Endothelial cell of umbilical vein (primary cell): Measurements from ENCODE around the gene SMG1. TPM values are rescaled to one million over a fixed set of nuclear protein-coding genes. Genes with fewer than 3 reads are reported as not detected.

Experiments
- BruUV-seq: library from RNA; stranded (reverse); fragments of 400-500 nt; replicated peaks from 2 replicates; lab custom pipeline; 2021; lab: Mats Ljungman, UMichigan
- CTCF ChIA-PET: fragments of 300-600, 350-600 bp; sonication (Branson Sonifier 250); formaldehyde crosslinking; loops from one replicate; lab custom pipeline; 2021; ENCODE audit warnings: antibody characterized with exemption, inconsistent platforms; lab: Charles Lee
- POLR2A ChIA-PET: fragments of 300-600, 350-600 bp; sonication (Branson Sonifier 250); formaldehyde crosslinking; loops from one replicate; lab custom pipeline; 2021; ENCODE audit warnings: antibody characterized with exemption, inconsistent platforms; lab: Charles Lee
- DNase-seq: peaks from one replicate; pipeline ENCODE4 v3.0.0-alpha.2; 2011; ENCODE audit warnings: low read depth, low spot score
- FAIRE-seq: peaks from 2 replicates; lab custom pipeline; 2011; peaks lifted over from hg19 to GRCh38; lab: Jason Lieb, UNC
- H2AFZ ChIP-seq: 2 replicates; pipeline ENCODE4 v1.6.0; 2012; ENCODE audit warnings: low read depth, low read length, control low read depth, inconsistent platforms
- H3K27ac ChIP-seq: 2 replicates; pipeline ENCODE4 v1.5.1; 2011; ENCODE audit warnings: low read depth, mild to moderate bottlenecking, control low read depth, low read length, moderate library complexity; ENCODE audit not compliant: insufficient read depth
- H3K27me3 ChIP-seq, 2 experiments: 2 replicates each; pipeline versions ENCODE4 v1.6.0 to v1.6.1; 2011; ENCODE audit warnings: low read length in 2 of 2, mixed read lengths in 1 of 2; ENCODE audit not compliant: control insufficient read depth in 2 of 2, insufficient read depth in 2 of 2
- H3K36me3 ChIP-seq, 2 experiments: 2 replicates in 1 of 2; 3 replicates in 1 of 2; pipeline ENCODE4 v1.5.1; 2011; ENCODE audit warnings: low read length in 2 of 2, mild to moderate bottlenecking in 1 of 2, moderate library complexity in 1 of 2; ENCODE audit not compliant: control insufficient read depth in 2 of 2, insufficient read depth in 2 of 2; ENCODE audit errors: extremely low read depth in 1 of 2
- H3K4me1 ChIP-seq: 3 replicates; pipeline ENCODE4 v1.5.1; 2011; ENCODE audit warnings: mild to moderate bottlenecking, low read length; ENCODE audit not compliant: control insufficient read depth, insufficient read depth; ENCODE audit errors: extremely low read depth
- H3K4me2 ChIP-seq: 2 replicates; pipeline ENCODE4 v1.6.1; 2011; ENCODE audit warnings: low read length, control low read depth, mixed read lengths; ENCODE audit not compliant: insufficient read depth
- H3K4me3 ChIP-seq, 3 experiments: fragments of 200-600 bp in 1 of 3; sonication (generic), shearing (Covaris generic) in 1 of 3; replicated peaks in 1 of 3; 2 replicates each; pipeline ENCODE4 v1.5.1; 2011 to 2016; ENCODE audit warnings: control low read depth in 3 of 3, low read length in 3 of 3, mild to moderate bottlenecking in 2 of 3, inconsistent platforms in 1 of 3, low read depth in 1 of 3, moderate library complexity in 1 of 3; ENCODE audit not compliant: insufficient read depth in 1 of 3
- H3K79me2 ChIP-seq: 2 replicates; pipeline ENCODE4 v1.6.0; 2012; ENCODE audit warnings: low read length, inconsistent platforms; ENCODE audit not compliant: control insufficient read depth, insufficient read depth
- H3K9ac ChIP-seq: replicated peaks from 2 replicates; pipeline ENCODE3; 2011; ENCODE audit warnings: low read length, control low read depth; ENCODE audit not compliant: insufficient read depth; ENCODE audit errors: extremely low read depth
- H3K9me1 ChIP-seq: replicated peaks from 3 replicates; pipeline ENCODE4 v1.6.0; 2011; ENCODE audit warnings: mild to moderate bottlenecking, low read length; ENCODE audit not compliant: control insufficient read depth, insufficient read depth; ENCODE audit errors: extremely low read depth
- H3K9me3 ChIP-seq: replicated peaks from 2 replicates; pipeline ENCODE4 v1.5.1; 2012; ENCODE audit warnings: low read length, inconsistent platforms; ENCODE audit not compliant: control insufficient read depth, insufficient read depth
- H4K20me1 ChIP-seq: replicated peaks from 2 replicates; pipeline ENCODE3; 2011; ENCODE audit warnings: mild to moderate bottlenecking, low read length; ENCODE audit not compliant: control insufficient read depth, insufficient read depth; ENCODE audit errors: extremely low read depth
- EZH2 ChIP-seq: IDR thresholded peaks from 2 replicates; pipeline ENCODE4 v1.6.1; 2012; ENCODE audit warnings: borderline replicate concordance, low read depth, mild to moderate bottlenecking, moderate library complexity, low read length, inconsistent platforms; ENCODE audit not compliant: severe bottlenecking
- FOS ChIP-seq: IDR thresholded peaks from 2 replicates; pipeline ENCODE4 v1.6.1; 2011; ENCODE audit warnings: mild to moderate bottlenecking, low read length, moderate library complexity, borderline replicate concordance; ENCODE audit not compliant: insufficient read depth
- GATA2 ChIP-seq: IDR thresholded peaks from 2 replicates; pipeline ENCODE4 v1.7.0; 2011; ENCODE audit warnings: low read depth, mild to moderate bottlenecking, moderate library complexity, mixed read lengths, low read length; ENCODE audit not compliant: insufficient read length, insufficient read depth
- JUN ChIP-seq: IDR thresholded peaks from 2 replicates; pipeline ENCODE4 v1.6.1; 2011; ENCODE audit warnings: borderline replicate concordance, low read depth; ENCODE audit not compliant: insufficient read length, insufficient read depth
- MAX ChIP-seq: IDR thresholded peaks from 2 replicates; pipeline ENCODE4 v1.6.1; 2011; ENCODE audit not compliant: insufficient read depth, insufficient read length
- MYC ChIP-seq: IDR thresholded peaks from one replicate; pipeline ENCODE4 v1.6.1; 2011; ENCODE audit warnings: mild to moderate bottlenecking, low read depth, low read length
- POLR2A ChIP-seq: IDR thresholded peaks from 2 replicates; pipeline ENCODE4 v1.6.1; 2012; ENCODE audit warnings: low read depth, mild to moderate bottlenecking, control low read depth, low read length
- POLR2AphosphoS5 ChIP-seq: IDR thresholded peaks from 2 replicates; pipeline ENCODE4 v1.6.1; 2012; ENCODE audit warnings: low read depth, mild to moderate bottlenecking, control low read depth, low read length, moderate library complexity; ENCODE audit not compliant: insufficient read depth
- dilution Hi-C: fragments of 300-500 bp; cut with MboI; formaldehyde crosslinking; loops from one replicate; pipeline ENCODE4 v1.15.0; 2019; ENCODE audit warnings: low sequenced_read_pairs; ENCODE audit not compliant: extremely low pct_ligation_motif_present
- intact Hi-C: fragments of 100-400 bp; cut with micrococcal nuclease; formaldehyde crosslinking; loops from one replicate; pipeline ENCODE4 v1.10.0; 2022
- polyA plus RNA-seq, 4 experiments: library from polyadenylated mRNA; depleted of rRNA in 3 of 4; stranded (reverse) in 3 of 4; unstranded in 1 of 4; fragments of >200 nt; gene quantifications; 2 replicates each; pipeline versions ENCODE4 v1.2.1 to v1.2.3, GENCODE V29; 2011 to 2012; ENCODE audit warnings: missing spikeins in 1 of 4
- total RNA-seq: library from RNA; stranded (reverse); gene quantifications from 2 replicates; pipeline ENCODE4 v1.2.3, GENCODE V29; 2021
- TF ChIP-seq, protein P1 (sequence below), 2 donors: IDR thresholded peaks; 1 replicate in 1 of 2; 2 replicates in 1 of 2; pipeline ENCODE4 v1.5.1; 2011; ENCODE audit warnings: low read length in 2 of 2, mild to moderate bottlenecking in 2 of 2, moderate library complexity in 2 of 2, control low read depth in 1 of 2, inconsistent platforms in 1 of 2, low read depth in 1 of 2; ENCODE audit not compliant: insufficient read depth in 1 of 2; ENCODE audit errors: extremely low read depth in 1 of 2

Gene SMG1
- total and polyA plus RNA-seq, 2 donors (not counting 3 experiments of a cell fraction or from before 2014, with no cell fraction given), result 14.0 to 90.8 TPM

DNA sequence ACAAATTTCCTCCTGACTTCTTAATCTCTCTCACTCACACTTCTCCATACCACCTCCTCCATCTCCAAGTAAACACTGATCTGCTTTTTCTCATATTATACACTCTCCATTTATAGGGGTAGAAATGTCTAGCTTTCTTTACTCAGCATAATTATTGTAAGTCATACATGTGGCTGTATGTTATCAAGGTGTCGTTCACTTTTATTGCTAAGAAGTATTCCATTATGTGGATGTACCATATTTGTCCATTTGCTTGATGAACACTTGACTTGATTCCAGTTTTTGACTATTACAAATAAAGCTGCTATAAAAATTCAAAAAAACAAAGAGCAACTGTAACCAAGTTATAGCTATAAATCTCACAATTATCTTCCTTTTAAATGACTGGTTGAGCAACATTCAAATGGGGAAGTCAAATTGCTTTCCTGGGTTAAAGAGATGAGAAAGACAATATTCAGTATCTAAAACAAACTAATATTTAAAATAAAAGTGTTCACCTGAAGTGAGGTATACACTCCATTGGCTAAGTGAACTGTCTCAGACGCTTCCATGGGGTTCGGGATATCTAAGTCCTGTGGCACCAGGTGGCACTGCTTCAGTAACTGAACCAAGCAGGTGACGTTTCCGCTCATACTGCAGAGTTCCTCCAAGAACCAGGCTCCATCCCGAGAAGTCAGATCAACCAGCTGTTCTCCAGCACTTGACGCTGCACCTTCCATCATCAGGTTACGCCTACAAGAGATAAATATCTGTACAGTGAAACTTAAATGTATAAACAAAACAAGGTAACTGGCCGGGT, 92.3 kb downstream of the SMG1 start:
- CTCF ChIA-PET, result interaction anchor here (1.0 to 1.2 kb wide), 2 partner anchors 15 to 19 kb away, joined by 4 to 5 read pairs; no protein-coding TSS in a partner anchor
- Histone ChIP-seq H3K9me1 (no peaks in the 10 kb centered on the region), H3K27ac (no peak overlapping the region), H3K4me3 (no peak overlapping the region), H2AFZ (no peak overlapping the region), H4K20me1 (no peaks in the 10 kb centered on the region), H3K9me3 (no peaks in the 10 kb centered on the region), H3K27me3 (no peaks in the 10 kb centered on the region), H3K9ac (no peak overlapping the region), H3K4me1 (no peaks in the 10 kb centered on the region), H3K36me3 (peaks cover 30 to 48% of the 10 kb centered on the region in 2 experiments), H3K79me2 (no peaks in the 10 kb centered on the region), H3K4me2 (no peak overlapping the region)
- TF ChIP-seq MYC, result no peak
- TF ChIP-seq GATA2, result no peak
- intact Hi-C loops, result no loop called here
- no TSS peak for BruUV-seq
- dilution Hi-C loops, result no loop called here
- DNase-seq (no peak), FAIRE-seq (no peak)
- POLR2A ChIA-PET, result no interaction called here

DNA sequence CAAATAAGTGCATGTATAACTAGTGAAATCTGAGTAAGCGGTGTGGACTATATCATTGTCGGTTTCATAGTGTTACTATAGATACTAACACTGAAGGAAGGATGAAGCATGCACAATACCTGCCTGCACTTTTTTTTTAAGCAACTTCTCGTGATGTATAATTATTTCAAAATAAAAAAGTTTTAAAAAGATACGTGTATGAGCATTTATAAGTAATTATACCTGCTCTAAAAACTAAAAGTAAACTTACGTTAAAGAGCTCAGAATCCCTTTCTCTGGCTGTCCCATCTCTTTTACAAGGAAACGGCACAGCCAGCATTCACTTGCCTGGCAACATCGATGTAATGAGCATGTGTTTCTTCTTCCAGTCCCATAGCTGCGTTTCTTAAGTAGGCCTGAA, 93.6 kb downstream of the SMG1 start:
- TF ChIP-seq MAX (no peak), MYC (no peak), JUN (no peak), POLR2AphosphoS5 (no peak), GATA2 (no peak), FOS (no peak), POLR2A (no peak), EZH2 (no peak)
- TF ChIP-seq, protein P1, sequence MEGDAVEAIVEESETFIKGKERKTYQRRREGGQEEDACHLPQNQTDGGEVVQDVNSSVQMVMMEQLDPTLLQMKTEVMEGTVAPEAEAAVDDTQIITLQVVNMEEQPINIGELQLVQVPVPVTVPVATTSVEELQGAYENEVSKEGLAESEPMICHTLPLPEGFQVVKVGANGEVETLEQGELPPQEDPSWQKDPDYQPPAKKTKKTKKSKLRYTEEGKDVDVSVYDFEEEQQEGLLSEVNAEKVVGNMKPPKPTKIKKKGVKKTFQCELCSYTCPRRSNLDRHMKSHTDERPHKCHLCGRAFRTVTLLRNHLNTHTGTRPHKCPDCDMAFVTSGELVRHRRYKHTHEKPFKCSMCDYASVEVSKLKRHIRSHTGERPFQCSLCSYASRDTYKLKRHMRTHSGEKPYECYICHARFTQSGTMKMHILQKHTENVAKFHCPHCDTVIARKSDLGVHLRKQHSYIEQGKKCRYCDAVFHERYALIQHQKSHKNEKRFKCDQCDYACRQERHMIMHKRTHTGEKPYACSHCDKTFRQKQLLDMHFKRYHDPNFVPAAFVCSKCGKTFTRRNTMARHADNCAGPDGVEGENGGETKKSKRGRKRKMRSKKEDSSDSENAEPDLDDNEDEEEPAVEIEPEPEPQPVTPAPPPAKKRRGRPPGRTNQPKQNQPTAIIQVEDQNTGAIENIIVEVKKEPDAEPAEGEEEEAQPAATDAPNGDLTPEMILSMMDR (IDR thresholded peaks at IDR 0.05; ENCODE audit: extremely low read depth in 1 of 2, insufficient read depth in 1 of 2, low read depth in 1 of 2, low read length in 2 of 2), result no peak
- Histone ChIP-seq H3K27me3 (no peaks in the 10 kb centered on the region), H3K4me1 (no peaks in the 10 kb centered on the region), H3K9me3 (no peaks in the 10 kb centered on the region), H3K4me3 (no peak overlapping the region), H3K79me2 (no peaks in the 10 kb centered on the region), H2AFZ (no peak overlapping the region), H3K4me2 (no peak overlapping the region), H3K36me3 (peaks cover 29 to 56% of the 10 kb centered on the region in 2 experiments), H3K9me1 (no peaks in the 10 kb centered on the region), H4K20me1 (no peaks in the 10 kb centered on the region), H3K9ac (no peak overlapping the region), H3K27ac (no peak overlapping the region)
- POLR2A ChIA-PET, result interaction anchor here (1.0 kb wide), 1 partner anchor 31 kb away, joined by 5 read pairs; the partner anchor contains the start of gene ARL6IP1
- FAIRE-seq, result no peak
- BruUV-seq, result no TSS peak
- CTCF ChIA-PET, result interaction anchor here (0.9 to 1.7 kb wide), 2 partner anchors 12 to 31 kb away, joined by 3 to 6 read pairs; partner anchors contain the start of gene ARL6IP1
- dilution Hi-C loops, result no loop called here
- no peak for DNase-seq
- intact Hi-C loops, result no loop called here
